NT2/D1 (cell line): Measurements from ENCODE around the gene PRKAR1A.

Experiments used
- SUZ12 ChIP-seq: IDR thresholded peaks from 2 replicates; pipeline ENCODE4 v1.6.1; 2011; ENCODE audit not compliant: insufficient read length, insufficient read depth; ENCODE audit errors: extremely low read depth
- YY1 ChIP-seq: IDR thresholded peaks from 2 replicates; pipeline ENCODE4 v1.6.1; 2011; ENCODE audit not compliant: insufficient read length, insufficient read depth
- ZNF274 ChIP-seq: IDR thresholded peaks from 2 replicates; pipeline ENCODE4 v1.6.1; 2011; ENCODE audit warnings: mild to moderate bottlenecking, low read depth, low read length

DNA sequence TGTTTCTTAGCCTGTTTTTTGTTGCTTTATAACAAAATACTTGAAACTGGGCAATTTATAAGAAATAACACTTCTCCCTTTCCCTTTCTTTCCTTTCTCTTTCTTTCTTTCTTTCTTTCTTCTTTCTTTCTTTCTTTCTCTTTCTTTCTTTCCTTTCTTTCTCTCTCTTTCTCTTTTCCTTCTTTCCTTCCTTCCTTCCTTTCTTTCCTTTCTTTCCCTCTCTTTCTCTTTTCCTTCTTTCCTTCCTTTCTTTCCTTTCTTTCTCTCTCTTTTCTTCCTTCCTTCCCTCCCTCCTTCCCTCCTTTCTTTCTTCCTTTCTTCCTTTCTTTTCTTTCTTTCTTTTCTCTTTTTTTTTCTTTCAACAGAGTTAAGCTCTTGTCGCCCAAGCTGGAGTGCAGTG, 61.1 kb downstream of the PRKAR1A start:
- TF ChIP-seq ZNF274, result no peak
- no peak for TF ChIP-seq SUZ12
- TF ChIP-seq YY1, result no peak
